ENCODE data around the gene SMDT1.

DNA sequence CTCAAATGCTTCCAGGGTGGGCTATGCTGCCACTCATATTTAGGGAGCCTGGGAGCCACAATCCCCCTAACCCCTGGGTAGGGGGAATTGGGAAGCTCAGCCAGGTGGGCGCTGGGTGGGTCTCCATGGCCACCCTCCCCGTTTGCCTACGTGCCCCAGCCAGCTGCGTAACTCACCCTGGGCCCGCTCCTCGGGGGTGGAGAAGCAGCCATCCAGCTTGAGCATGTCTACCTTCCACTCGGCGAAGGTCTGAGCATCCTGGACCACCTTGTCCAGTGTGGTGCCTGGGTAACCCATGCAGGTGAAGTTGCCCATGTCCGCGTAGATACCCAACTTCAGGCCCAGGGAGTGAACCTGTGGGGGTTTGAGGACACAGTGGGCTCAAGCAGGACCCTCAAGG, 12.6 kb upstream of the SMDT1 start:
- TF ChIP-seq ZBED1 (IDR thresholded peaks at IDR 0.05) (no peak), HMGN3 (IDR thresholded peaks at IDR 0.05; ENCODE audit: borderline replicate concordance, extremely low read depth, insufficient read length, low read depth, low read length) (no peak), NCOA1 (IDR thresholded peaks at IDR 0.05; ENCODE audit: low read depth) (no peak)

All from K562 (cell line).